ENCODE results near the gene GLRX5.

Gene GLRX5

GRCh38 chr14:95548328-95548929 lies 13.6 kb downstream of the GLRX5 start:
- H3K9me3 ChIP-seq (ENCODE audit: control insufficient read depth, insufficient read depth, low read depth, low read length) = peaks cover 4% of the 10 kb centered on the region
- H3K4me3 ChIP-seq (ENCODE audit: low read depth, low read length) = no peak overlapping the region
- peaks cover 11% of the 10 kb centered on the region for H3K4me1 ChIP-seq (ENCODE audit: control insufficient read depth, insufficient read depth, low read length)
- peaks cover 19% of the 10 kb centered on the region; the same call in 1 of the 2 replicates for H3K36me3 ChIP-seq (ENCODE audit: control insufficient read depth, insufficient read depth, low read length)
- no peak overlapping the region for H3K9ac ChIP-seq (ENCODE audit: low read length)
- peaks cover 18% of the 10 kb centered on the region for H3K27me3 ChIP-seq (ENCODE audit: control insufficient read depth, insufficient read depth, low read length)
- no peak overlapping the region for H3K27ac ChIP-seq (ENCODE audit: low read depth, low read length)

GRCh38 chr14:95549656-95550585 lies 15.1 kb downstream of the GLRX5 start:
- H3K27ac ChIP-seq (ENCODE audit: low read depth, low read length) = no peak overlapping the region
- H3K36me3 ChIP-seq (ENCODE audit: control insufficient read depth, insufficient read depth, low read length) = peaks cover 6% of the 10 kb centered on the region; the same call in 1 of the 2 replicates
- H3K9ac ChIP-seq (ENCODE audit: low read length) = no peak overlapping the region
- H3K9me3 ChIP-seq (ENCODE audit: control insufficient read depth, insufficient read depth, low read depth, low read length) = peaks cover 4% of the 10 kb centered on the region
- H3K4me3 ChIP-seq (ENCODE audit: low read depth, low read length) = no peak overlapping the region
- H3K4me1 ChIP-seq (ENCODE audit: control insufficient read depth, insufficient read depth, low read length) = peaks cover 11% of the 10 kb centered on the region
- peaks cover 31% of the 10 kb centered on the region for H3K27me3 ChIP-seq (ENCODE audit: control insufficient read depth, insufficient read depth, low read length)

GRCh38 chr14:95551435-95551834 lies 16.6 kb downstream of the GLRX5 start:
- H3K27ac ChIP-seq (ENCODE audit: low read depth, low read length) = no peak overlapping the region
- no peak overlapping the region for H3K9ac ChIP-seq (ENCODE audit: low read length)
- H3K36me3 ChIP-seq (ENCODE audit: control insufficient read depth, insufficient read depth, low read length) = peaks cover 3% of the 10 kb centered on the region; the same call in 1 of the 2 replicates
- peaks cover 38% of the 10 kb centered on the region for H3K27me3 ChIP-seq (ENCODE audit: control insufficient read depth, insufficient read depth, low read length)
- peaks cover 4% of the 10 kb centered on the region for H3K9me3 ChIP-seq (ENCODE audit: control insufficient read depth, insufficient read depth, low read depth, low read length)
- H3K4me1 ChIP-seq (ENCODE audit: control insufficient read depth, insufficient read depth, low read length) = peaks cover 11% of the 10 kb centered on the region
- no peak overlapping the region for H3K4me3 ChIP-seq (ENCODE audit: low read depth, low read length)

GRCh38 chr14:95553141-95553540 lies 18.3 kb downstream of the GLRX5 start:
- Histone ChIP-seq H3K9me3 (ENCODE audit: control insufficient read depth, insufficient read depth, low read depth, low read length) (peaks cover 4% of the 10 kb centered on the region), H3K4me1 (ENCODE audit: control insufficient read depth, insufficient read depth, low read length) (no peaks in the 10 kb centered on the region), H3K27ac (ENCODE audit: low read depth, low read length) (no peak overlapping the region), H3K9ac (ENCODE audit: low read length) (no peak overlapping the region), H3K36me3 (ENCODE audit: control insufficient read depth, insufficient read depth, low read length) (peaks cover 3% of the 10 kb centered on the region; the same call in 1 of the 2 replicates), H3K27me3 (ENCODE audit: control insufficient read depth, insufficient read depth, low read length) (peaks cover 41% of the 10 kb centered on the region), H3K4me3 (ENCODE audit: low read depth, low read length) (no peak overlapping the region)

GRCh38 chr14:95555053-95555452 lies 20.2 kb downstream of the GLRX5 start:
- Histone ChIP-seq H3K4me1 (ENCODE audit: control insufficient read depth, insufficient read depth, low read length) (no peaks in the 10 kb centered on the region), H3K4me3 (ENCODE audit: low read depth, low read length) (no peak overlapping the region), H3K9me3 (ENCODE audit: control insufficient read depth, insufficient read depth, low read depth, low read length) (peaks cover 4% of the 10 kb centered on the region), H3K27ac (ENCODE audit: low read depth, low read length) (no peak overlapping the region), H3K27me3 (ENCODE audit: control insufficient read depth, insufficient read depth, low read length) (peaks cover 39% of the 10 kb centered on the region), H3K36me3 (ENCODE audit: control insufficient read depth, insufficient read depth, low read length) (no peaks in the 10 kb centered on the region), H3K9ac (ENCODE audit: low read length) (no peak overlapping the region)

- H3K9ac ChIP-seq (ENCODE audit: low read length) = no peak overlapping the region
- no peaks in the 10 kb centered on the region for H3K36me3 ChIP-seq (ENCODE audit: control insufficient read depth, insufficient read depth, low read length)
- peaks cover 3% of the 10 kb centered on the region; the same call in 1 of the 2 replicates for H3K4me1 ChIP-seq (ENCODE audit: control insufficient read depth, insufficient read depth, low read length)
- H3K4me3 ChIP-seq (ENCODE audit: low read depth, low read length) = no peak overlapping the region
- no peaks in the 10 kb centered on the region for H3K9me3 ChIP-seq (ENCODE audit: control insufficient read depth, insufficient read depth, low read depth, low read length)
- no peak overlapping the region for H3K27ac ChIP-seq (ENCODE audit: low read depth, low read length)
- peaks cover 39% of the 10 kb centered on the region for H3K27me3 ChIP-seq (ENCODE audit: control insufficient read depth, insufficient read depth, low read length)
These were observed 22.4 kb downstream of the GLRX5 start for GRCh38 chr14:95557291-95557690.

GRCh38 chr14:95557832-95558231 lies 23.0 kb downstream of the GLRX5 start:
- Histone ChIP-seq H3K9ac (ENCODE audit: low read length) (no peak overlapping the region), H3K4me3 (ENCODE audit: low read depth, low read length) (no peak overlapping the region), H3K27me3 (ENCODE audit: control insufficient read depth, insufficient read depth, low read length) (peaks cover 35% of the 10 kb centered on the region), H3K36me3 (ENCODE audit: control insufficient read depth, insufficient read depth, low read length) (no peaks in the 10 kb centered on the region), H3K4me1 (ENCODE audit: control insufficient read depth, insufficient read depth, low read length) (peaks cover 6% of the 10 kb centered on the region), H3K9me3 (ENCODE audit: control insufficient read depth, insufficient read depth, low read depth, low read length) (no peaks in the 10 kb centered on the region), H3K27ac (ENCODE audit: low read depth, low read length) (no peak overlapping the region)

- Histone ChIP-seq H3K9me3 (ENCODE audit: control insufficient read depth, insufficient read depth, low read depth, low read length) (no peaks in the 10 kb centered on the region), H3K4me1 (ENCODE audit: control insufficient read depth, insufficient read depth, low read length) (peaks cover 10% of the 10 kb centered on the region), H3K27ac (ENCODE audit: low read depth, low read length) (no peak overlapping the region), H3K4me3 (ENCODE audit: low read depth, low read length) (no peak overlapping the region), H3K27me3 (ENCODE audit: control insufficient read depth, insufficient read depth, low read length) (peaks cover 22% of the 10 kb centered on the region), H3K9ac (ENCODE audit: low read length) (no peak overlapping the region), H3K36me3 (ENCODE audit: control insufficient read depth, insufficient read depth, low read length) (no peaks in the 10 kb centered on the region)
These were observed 24.4 kb downstream of the GLRX5 start for GRCh38 chr14:95559203-95559602.

GRCh38 chr14:95561001-95561412 lies 26.2 kb downstream of the GLRX5 start:
- Histone ChIP-seq H3K9ac (ENCODE audit: low read length) (no peak overlapping the region), H3K36me3 (ENCODE audit: control insufficient read depth, insufficient read depth, low read length) (no peaks in the 10 kb centered on the region), H3K4me1 (ENCODE audit: control insufficient read depth, insufficient read depth, low read length) (peaks cover 10% of the 10 kb centered on the region), H3K9me3 (ENCODE audit: control insufficient read depth, insufficient read depth, low read depth, low read length) (no peaks in the 10 kb centered on the region), H3K4me3 (ENCODE audit: low read depth, low read length) (no peak overlapping the region), H3K27ac (ENCODE audit: low read depth, low read length) (no peak overlapping the region), H3K27me3 (ENCODE audit: control insufficient read depth, insufficient read depth, low read length) (peaks cover 13% of the 10 kb centered on the region)

GRCh38 chr14:95562892-95563685 lies 28.2 kb downstream of the GLRX5 start:
- no peaks in the 10 kb centered on the region for H3K9me3 ChIP-seq (ENCODE audit: control insufficient read depth, insufficient read depth, low read depth, low read length)
- peaks cover 3% of the 10 kb centered on the region; the same call in 1 of the 2 replicates for H3K27me3 ChIP-seq (ENCODE audit: control insufficient read depth, insufficient read depth, low read length)
- H3K9ac ChIP-seq (ENCODE audit: low read length) = no peak overlapping the region
- no peaks in the 10 kb centered on the region for H3K36me3 ChIP-seq (ENCODE audit: control insufficient read depth, insufficient read depth, low read length)
- H3K4me1 ChIP-seq (ENCODE audit: control insufficient read depth, insufficient read depth, low read length) = peaks cover 10% of the 10 kb centered on the region
- no peak overlapping the region for H3K27ac ChIP-seq (ENCODE audit: low read depth, low read length)
- no peak overlapping the region for H3K4me3 ChIP-seq (ENCODE audit: low read depth, low read length)
